ENCODE results near the gene RIPPLY2. TPM values are rescaled to one million over a fixed set of nuclear protein-coding genes. Genes with fewer than 3 reads are reported as not detected.

Gene RIPPLY2
- total RNA-seq, 1 donor from 2014 or later, result not detected

DNA sequence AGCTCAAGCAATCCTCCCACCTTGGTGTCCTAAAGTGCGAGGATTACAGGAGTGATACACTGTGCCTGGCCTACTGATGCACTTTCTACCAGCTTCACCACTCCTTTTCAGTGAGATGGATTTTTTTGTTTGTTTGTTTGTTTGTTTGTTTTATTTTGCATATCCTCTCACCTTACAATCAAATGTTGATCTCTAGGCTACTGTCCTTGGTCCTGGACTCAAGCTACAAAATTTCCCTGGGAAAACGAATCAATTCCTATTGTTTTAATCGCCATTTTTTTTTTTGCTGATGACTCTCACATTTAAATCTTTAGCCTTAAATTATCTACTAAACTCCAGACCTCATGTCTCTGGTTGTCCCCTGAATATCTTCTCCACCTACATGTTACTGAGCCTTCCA, 3.5 kb upstream of the RIPPLY2 start:
- intact Hi-C loops (cut with DNase I), result no loop called here
- H3K9me3 ChIP-seq, result no peaks in the 10 kb centered on the region
- no peak overlapping the region for H3K4me3 ChIP-seq
- no peak overlapping the region for H3K27ac ChIP-seq
- H3K36me3 ChIP-seq, result no peaks in the 10 kb centered on the region
- no peak for TF ChIP-seq POLR2A (IDR thresholded peaks at IDR 0.05)
- TF ChIP-seq, protein P1, sequence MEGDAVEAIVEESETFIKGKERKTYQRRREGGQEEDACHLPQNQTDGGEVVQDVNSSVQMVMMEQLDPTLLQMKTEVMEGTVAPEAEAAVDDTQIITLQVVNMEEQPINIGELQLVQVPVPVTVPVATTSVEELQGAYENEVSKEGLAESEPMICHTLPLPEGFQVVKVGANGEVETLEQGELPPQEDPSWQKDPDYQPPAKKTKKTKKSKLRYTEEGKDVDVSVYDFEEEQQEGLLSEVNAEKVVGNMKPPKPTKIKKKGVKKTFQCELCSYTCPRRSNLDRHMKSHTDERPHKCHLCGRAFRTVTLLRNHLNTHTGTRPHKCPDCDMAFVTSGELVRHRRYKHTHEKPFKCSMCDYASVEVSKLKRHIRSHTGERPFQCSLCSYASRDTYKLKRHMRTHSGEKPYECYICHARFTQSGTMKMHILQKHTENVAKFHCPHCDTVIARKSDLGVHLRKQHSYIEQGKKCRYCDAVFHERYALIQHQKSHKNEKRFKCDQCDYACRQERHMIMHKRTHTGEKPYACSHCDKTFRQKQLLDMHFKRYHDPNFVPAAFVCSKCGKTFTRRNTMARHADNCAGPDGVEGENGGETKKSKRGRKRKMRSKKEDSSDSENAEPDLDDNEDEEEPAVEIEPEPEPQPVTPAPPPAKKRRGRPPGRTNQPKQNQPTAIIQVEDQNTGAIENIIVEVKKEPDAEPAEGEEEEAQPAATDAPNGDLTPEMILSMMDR (IDR thresholded peaks at IDR 0.05), result no peak
- no peak for TF ChIP-seq POLR2AphosphoS5 (IDR thresholded peaks at IDR 0.05; ENCODE audit: insufficient read depth in 1 of 2, low read depth in 1 of 2)
- H3K4me1 ChIP-seq, result peaks cover 14% of the 10 kb centered on the region
- DNase-seq (ENCODE audit: extremely low spot score in 2 of 2), result no peak
- H3K27me3 ChIP-seq, result no peaks in the 10 kb centered on the region

DNA sequence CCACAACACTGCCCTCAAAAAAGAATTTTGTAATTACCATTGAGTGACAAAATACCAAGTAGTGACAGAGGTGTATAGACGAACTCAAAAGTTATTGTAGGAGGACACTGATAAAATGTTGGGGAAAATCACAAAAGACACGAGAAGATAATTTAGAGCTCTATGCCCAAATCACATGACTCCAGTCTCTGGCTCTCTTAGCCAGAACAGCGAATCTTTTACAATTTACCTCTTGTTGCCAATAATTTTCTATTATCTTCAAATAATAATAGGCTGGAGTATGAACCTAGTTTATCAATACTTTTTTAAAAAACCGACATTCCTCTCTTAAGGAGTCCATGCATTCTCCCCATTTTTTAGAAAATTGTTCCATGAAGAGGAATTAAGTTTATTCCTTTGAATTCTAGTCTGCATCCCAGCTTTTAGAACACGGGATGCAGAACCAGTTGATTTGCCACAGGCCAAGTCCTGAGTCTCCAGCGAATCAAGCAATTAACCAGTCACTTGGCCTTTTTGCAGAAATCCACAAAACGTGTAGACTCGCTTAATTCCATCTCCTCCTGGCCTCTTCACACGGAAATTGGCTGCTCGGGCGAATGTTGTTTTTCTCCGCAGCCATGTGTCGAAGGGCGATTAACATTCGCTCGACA, 507 bp upstream of the RIPPLY2 start:
- Histone ChIP-seq H3K27ac (no peak overlapping the region), H3K27me3 (no peaks in the 10 kb centered on the region), H3K9me3 (no peaks in the 10 kb centered on the region), H3K4me3 (peak overlapping the region; percentile 52), H3K36me3 (no peaks in the 10 kb centered on the region), H3K4me1 (peaks cover 14% of the 10 kb centered on the region)
- TF ChIP-seq POLR2AphosphoS5 (IDR thresholded peaks at IDR 0.05; ENCODE audit: insufficient read depth in 1 of 2, low read depth in 1 of 2), result no peak
- no peak for TF ChIP-seq POLR2A (IDR thresholded peaks at IDR 0.05)
- TF ChIP-seq, protein P1 (IDR thresholded peaks at IDR 0.05), result no peak
- intact Hi-C loops (cut with DNase I), result no loop called here
- DNase-seq (ENCODE audit: extremely low spot score in 2 of 2), result no peak

DNA sequence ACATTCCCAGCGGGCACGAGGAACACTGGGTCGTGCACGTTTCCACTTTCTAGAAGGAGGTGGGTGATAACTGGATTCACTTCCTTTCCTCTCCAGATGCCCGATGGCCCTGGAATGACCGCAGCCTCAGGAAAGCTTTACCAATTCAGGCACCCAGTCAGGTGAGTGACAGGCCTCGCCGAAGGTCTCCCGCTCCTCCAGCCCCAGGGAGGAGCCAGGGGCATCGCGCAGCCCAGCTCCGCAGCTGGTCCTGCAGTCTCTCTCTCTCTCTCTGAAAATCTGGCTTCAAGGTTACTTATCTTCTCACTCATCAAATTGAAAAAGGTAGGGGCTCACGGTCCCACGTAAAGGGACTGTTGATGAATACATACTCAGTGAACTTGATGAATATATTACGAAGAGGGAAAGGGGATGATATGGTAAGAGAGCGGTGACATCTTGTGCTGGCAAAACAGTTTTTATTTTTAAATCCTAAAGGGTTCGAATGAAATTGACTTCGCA, 891 bp downstream of the RIPPLY2 start:
- H3K27ac ChIP-seq, result peak overlapping the region; percentile 11
- peaks cover 20% of the 10 kb centered on the region for H3K4me1 ChIP-seq
- no peak for DNase-seq (ENCODE audit: extremely low spot score in 2 of 2)
- TF ChIP-seq, protein P1 (IDR thresholded peaks at IDR 0.05), result no peak
- no peak for TF ChIP-seq POLR2AphosphoS5 (IDR thresholded peaks at IDR 0.05; ENCODE audit: insufficient read depth in 1 of 2, low read depth in 1 of 2)
- TF ChIP-seq POLR2A (IDR thresholded peaks at IDR 0.05), result no peak
- peak overlapping the region; percentile 52 for H3K4me3 ChIP-seq
- H3K9me3 ChIP-seq, result no peaks in the 10 kb centered on the region
- intact Hi-C loops (cut with DNase I), result no loop called here
- H3K27me3 ChIP-seq, result no peaks in the 10 kb centered on the region
- H3K36me3 ChIP-seq, result no peaks in the 10 kb centered on the region

DNA sequence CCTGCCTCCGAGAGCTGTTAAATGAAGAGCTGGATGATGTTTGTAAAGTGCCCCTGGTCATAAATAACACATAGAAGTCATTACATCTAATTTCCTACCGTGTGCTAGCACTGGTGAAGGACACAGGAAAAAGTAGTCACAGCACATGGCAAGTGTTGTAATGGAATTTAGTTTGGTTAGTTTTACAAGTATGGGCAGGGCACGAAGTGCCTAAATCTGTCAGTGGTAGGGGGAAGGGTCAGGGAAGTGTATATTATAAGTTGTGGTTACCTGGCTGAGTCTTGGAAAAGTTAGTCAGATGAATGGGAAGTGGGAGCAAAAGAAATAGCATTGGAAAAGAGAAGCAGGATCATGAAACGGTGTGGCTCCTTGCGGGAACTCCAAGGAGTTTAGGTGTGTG, 1.6 kb downstream of the RIPPLY2 start:
- H3K4me1 ChIP-seq, result peaks cover 22% of the 10 kb centered on the region
- no peak overlapping the region for H3K4me3 ChIP-seq
- no peaks in the 10 kb centered on the region for H3K27me3 ChIP-seq
- intact Hi-C loops (cut with DNase I), result no loop called here
- TF ChIP-seq POLR2A (IDR thresholded peaks at IDR 0.05), result no peak
- TF ChIP-seq POLR2AphosphoS5 (IDR thresholded peaks at IDR 0.05; ENCODE audit: insufficient read depth in 1 of 2, low read depth in 1 of 2), result no peak
- TF ChIP-seq, protein P1 (IDR thresholded peaks at IDR 0.05), result no peak
- no peak for DNase-seq (ENCODE audit: extremely low spot score in 2 of 2)
- no peaks in the 10 kb centered on the region for H3K9me3 ChIP-seq
- H3K27ac ChIP-seq, result no peak overlapping the region
- H3K36me3 ChIP-seq, result no peaks in the 10 kb centered on the region
